GM23338 (cell line): ENCODE data around the gene REX1BD. TPM values are rescaled to one million over a fixed set of nuclear protein-coding genes. Genes with fewer than 3 reads are reported as not detected.
A peak's percentile ranks its signal among the peaks of the same experiment; 100 is the strongest.

Source experiments
- ATAC-seq: fragments of 200-7000 bp; cut with Tn5 transposase; 3 replicates; pipeline ENCODE4 v1.9.1; 2020
- DNase-seq: peaks from one replicate; pipeline ENCODE4 v3.0.0-alpha.2; 2015; ENCODE audit warnings: low spot score
- H2AFZ ChIP-seq: fragments of 200-600 bp; sonication (generic); 2 replicates; pipeline ENCODE4 v1.8.0; 2016; ENCODE audit warnings: antibody characterized with exemption, mild to moderate bottlenecking, moderate library complexity
- H3F3A ChIP-seq: fragments of 200-600 bp; sonication (generic); replicated peaks from 2 replicates; pipeline ENCODE4 v1.8.0; 2017; ENCODE audit warnings: antibody characterized with exemption, mixed run types, low read depth
- H3K27ac ChIP-seq: fragments of 200-600 bp; sonication (generic); 2 replicates; pipeline ENCODE4 v1.6.1; 2016; ENCODE audit warnings: low read depth
- H3K27me3 ChIP-seq: fragments of 200-600 bp; sonication (generic); 2 replicates; pipeline ENCODE4 v1.8.0; 2016; ENCODE audit warnings: mild to moderate bottlenecking, mixed run types, moderate library complexity; ENCODE audit not compliant: insufficient read depth
- H3K36me3 ChIP-seq: fragments of 200-600 bp; sonication (generic); 2 replicates; pipeline ENCODE4 v1.8.0; 2016; ENCODE audit warnings: mild to moderate bottlenecking; ENCODE audit not compliant: insufficient read depth
- H3K4me1 ChIP-seq: fragments of 200-600 bp; sonication (generic); 2 replicates; pipeline ENCODE4 v1.8.0; 2016; ENCODE audit warnings: mild to moderate bottlenecking, moderate library complexity; ENCODE audit not compliant: insufficient read depth
- H3K4me2 ChIP-seq: fragments of 200-600 bp; sonication (generic); 2 replicates; pipeline ENCODE4 v1.7.1; 2017; ENCODE audit warnings: mixed run types
- H3K4me3 ChIP-seq: fragments of 200-600 bp; sonication (generic); 2 replicates; pipeline ENCODE4 v1.6.1; 2016; ENCODE audit warnings: mixed run types
- H3K79me2 ChIP-seq: fragments of 200-600 bp; sonication (generic); replicated peaks from 2 replicates; pipeline ENCODE4 v1.8.0; 2017; ENCODE audit warnings: mild to moderate bottlenecking; ENCODE audit not compliant: insufficient read depth
- H3K9me2 ChIP-seq: fragments of 200-600 bp; sonication (generic); 2 replicates; pipeline ENCODE4 v1.8.0; 2017; ENCODE audit not compliant: insufficient read depth
- H4K20me1 ChIP-seq: fragments of 200-600 bp; sonication (generic); replicated peaks from 2 replicates; pipeline ENCODE4 v1.8.0; 2017; ENCODE audit warnings: mild to moderate bottlenecking; ENCODE audit not compliant: insufficient read depth
- H3K27ac Mint-ChIP-seq: 2 replicates; pipeline ENCODE4 v1.8.0; 2020; ENCODE audit warnings: inconsistent platforms, mild to moderate bottlenecking, moderate library complexity, mixed read lengths
- H3K27me3 Mint-ChIP-seq: 3 replicates; pipeline ENCODE4 v1.8.0; 2022; ENCODE audit warnings: low read depth, mild to moderate bottlenecking, moderate library complexity, mixed read lengths, inconsistent platforms; ENCODE audit not compliant: insufficient read depth, poor library complexity
- H3K36me3 Mint-ChIP-seq: 3 replicates; pipeline ENCODE4 v1.8.0; 2021; ENCODE audit warnings: low read depth, mild to moderate bottlenecking, inconsistent platforms, moderate library complexity, mixed read lengths
- H3K4me1 Mint-ChIP-seq: 3 replicates; pipeline ENCODE4 v1.8.0; 2020; ENCODE audit warnings: mild to moderate bottlenecking, inconsistent platforms, mixed read lengths
- H3K4me3 Mint-ChIP-seq: 3 replicates; pipeline ENCODE4 v1.8.0; 2021; ENCODE audit warnings: moderate library complexity, mild to moderate bottlenecking, inconsistent platforms, mixed read lengths
- H3K9me3 Mint-ChIP-seq: 3 replicates; pipeline ENCODE4 v1.8.0; 2020; ENCODE audit warnings: moderate library complexity, mild to moderate bottlenecking, inconsistent platforms, mixed read lengths
- CREB1 ChIP-seq: fragments of 250-450 bp; sonication (Bioruptor Pico); IDR thresholded peaks from 2 replicates; pipeline ENCODE4 v1.5.0; 2020; ENCODE audit warnings: low read depth, mild to moderate bottlenecking, moderate library complexity
- EZH2phosphoT487 ChIP-seq: fragments of 200-600 bp; sonication (generic); IDR thresholded peaks from one replicate; pipeline ENCODE4 v1.8.1; 2018; ENCODE audit warnings: antibody characterized with exemption; ENCODE audit not compliant: unreplicated experiment
- POLR2AphosphoS5 ChIP-seq: IDR thresholded peaks from 2 replicates; pipeline ENCODE4 v1.6.1; 2016; ENCODE audit warnings: antibody characterized with exemption, low read depth
- STAT1 ChIP-seq: IDR thresholded peaks from one replicate; pipeline ENCODE4 v1.6.1; 2016; ENCODE audit warnings: antibody characterized with exemption; ENCODE audit not compliant: unreplicated experiment
- ZNF114 ChIP-seq: fragments of 250-450 bp; sonication (Bioruptor Pico); IDR thresholded peaks from 2 replicates; pipeline ENCODE4 v1.5.0; 2020; ENCODE audit warnings: mild to moderate bottlenecking, moderate library complexity
- ZNF331 ChIP-seq: fragments of 250-450 bp; sonication (Bioruptor Pico); IDR thresholded peaks from 2 replicates; pipeline ENCODE4 v1.5.0; 2020; ENCODE audit warnings: low read depth, mild to moderate bottlenecking, moderate library complexity
- polyA plus RNA-seq: library from polyadenylated mRNA; unstranded; fragments of >200 nt; fragmentation: Nextera tagmentation; extraction: Ambion mirVana; gene quantifications from 2 replicates; pipeline ENCODE4 v1.2.1, GENCODE V29; 2016
- total RNA-seq: library from RNA; depleted of rRNA; stranded (reverse); fragments of >200 nt; shearing (Covaris generic); gene quantifications from 2 replicates; pipeline ENCODE4 v1.2.3, GENCODE V29; 2014
- TF ChIP-seq, protein P1 (sequence below): fragments of 250-450 bp; sonication (Bioruptor Pico); IDR thresholded peaks from 2 replicates; pipeline ENCODE4 v1.5.0; 2020; ENCODE audit warnings: mild to moderate bottlenecking, moderate library complexity
- TF ChIP-seq, protein P2 (sequence below): IDR thresholded peaks from 2 replicates; pipeline ENCODE4 v1.6.1; 2016; ENCODE audit warnings: antibody characterized with exemption

The REX1BD gene
- total and polyA plus RNA-seq, 2 experiments from 2014 or later, result 124 to 138 TPM

- TF ChIP-seq, protein P1, sequence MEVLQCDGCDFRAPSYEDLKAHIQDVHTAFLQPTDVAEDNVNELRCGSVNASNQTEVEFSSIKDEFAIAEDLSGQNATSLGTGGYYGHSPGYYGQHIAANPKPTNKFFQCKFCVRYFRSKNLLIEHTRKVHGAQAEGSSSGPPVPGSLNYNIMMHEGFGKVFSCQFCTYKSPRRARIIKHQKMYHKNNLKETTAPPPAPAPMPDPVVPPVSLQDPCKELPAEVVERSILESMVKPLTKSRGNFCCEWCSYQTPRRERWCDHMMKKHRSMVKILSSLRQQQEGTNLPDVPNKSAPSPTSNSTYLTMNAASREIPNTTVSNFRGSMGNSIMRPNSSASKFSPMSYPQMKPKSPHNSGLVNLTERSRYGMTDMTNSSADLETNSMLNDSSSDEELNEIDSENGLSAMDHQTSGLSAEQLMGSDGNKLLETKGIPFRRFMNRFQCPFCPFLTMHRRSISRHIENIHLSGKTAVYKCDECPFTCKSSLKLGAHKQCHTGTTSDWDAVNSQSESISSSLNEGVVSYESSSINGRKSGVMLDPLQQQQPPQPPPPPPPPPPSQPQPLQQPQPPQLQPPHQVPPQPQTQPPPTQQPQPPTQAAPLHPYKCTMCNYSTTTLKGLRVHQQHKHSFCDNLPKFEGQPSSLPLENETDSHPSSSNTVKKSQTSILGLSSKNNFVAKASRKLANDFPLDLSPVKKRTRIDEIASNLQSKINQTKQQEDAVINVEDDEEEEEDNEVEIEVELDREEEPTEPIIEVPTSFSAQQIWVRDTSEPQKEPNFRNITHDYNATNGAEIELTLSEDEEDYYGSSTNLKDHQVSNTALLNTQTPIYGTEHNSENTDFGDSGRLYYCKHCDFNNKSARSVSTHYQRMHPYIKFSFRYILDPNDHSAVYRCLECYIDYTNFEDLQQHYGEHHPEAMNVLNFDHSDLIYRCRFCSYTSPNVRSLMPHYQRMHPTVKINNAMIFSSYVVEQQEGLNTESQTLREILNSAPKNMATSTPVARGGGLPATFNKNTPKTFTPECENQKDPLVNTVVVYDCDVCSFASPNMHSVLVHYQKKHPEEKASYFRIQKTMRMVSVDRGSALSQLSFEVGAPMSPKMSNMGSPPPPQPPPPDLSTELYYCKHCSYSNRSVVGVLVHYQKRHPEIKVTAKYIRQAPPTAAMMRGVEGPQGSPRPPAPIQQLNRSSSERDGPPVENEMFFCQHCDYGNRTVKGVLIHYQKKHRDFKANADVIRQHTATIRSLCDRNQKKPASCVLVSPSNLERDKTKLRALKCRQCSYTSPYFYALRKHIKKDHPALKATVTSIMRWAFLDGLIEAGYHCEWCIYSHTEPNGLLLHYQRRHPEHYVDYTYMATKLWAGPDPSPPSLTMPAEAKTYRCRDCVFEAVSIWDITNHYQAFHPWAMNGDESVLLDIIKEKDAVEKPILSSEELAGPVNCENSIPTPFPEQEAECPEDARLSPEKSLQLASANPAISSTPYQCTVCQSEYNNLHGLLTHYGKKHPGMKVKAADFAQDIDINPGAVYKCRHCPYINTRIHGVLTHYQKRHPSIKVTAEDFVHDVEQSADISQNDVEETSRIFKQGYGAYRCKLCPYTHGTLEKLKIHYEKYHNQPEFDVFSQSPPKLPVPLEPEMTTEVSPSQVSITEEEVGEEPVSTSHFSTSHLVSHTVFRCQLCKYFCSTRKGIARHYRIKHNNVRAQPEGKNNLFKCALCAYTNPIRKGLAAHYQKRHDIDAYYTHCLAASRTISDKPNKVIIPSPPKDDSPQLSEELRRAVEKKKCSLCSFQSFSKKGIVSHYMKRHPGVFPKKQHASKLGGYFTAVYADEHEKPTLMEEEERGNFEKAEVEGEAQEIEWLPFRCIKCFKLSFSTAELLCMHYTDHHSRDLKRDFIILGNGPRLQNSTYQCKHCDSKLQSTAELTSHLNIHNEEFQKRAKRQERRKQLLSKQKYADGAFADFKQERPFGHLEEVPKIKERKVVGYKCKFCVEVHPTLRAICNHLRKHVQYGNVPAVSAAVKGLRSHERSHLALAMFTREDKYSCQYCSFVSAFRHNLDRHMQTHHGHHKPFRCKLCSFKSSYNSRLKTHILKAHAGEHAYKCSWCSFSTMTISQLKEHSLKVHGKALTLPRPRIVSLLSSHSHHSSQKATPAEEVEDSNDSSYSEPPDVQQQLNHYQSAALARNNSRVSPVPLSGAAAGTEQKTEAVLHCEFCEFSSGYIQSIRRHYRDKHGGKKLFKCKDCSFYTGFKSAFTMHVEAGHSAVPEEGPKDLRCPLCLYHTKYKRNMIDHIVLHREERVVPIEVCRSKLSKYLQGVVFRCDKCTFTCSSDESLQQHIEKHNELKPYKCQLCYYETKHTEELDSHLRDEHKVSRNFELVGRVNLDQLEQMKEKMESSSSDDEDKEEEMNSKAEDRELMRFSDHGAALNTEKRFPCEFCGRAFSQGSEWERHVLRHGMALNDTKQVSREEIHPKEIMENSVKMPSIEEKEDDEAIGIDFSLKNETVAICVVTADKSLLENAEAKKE (CRISPR knock-in tag), result no peak
- no peak for TF ChIP-seq ZNF114
- no peak for TF ChIP-seq CREB1 (CRISPR knock-in tag)
- TF ChIP-seq ZNF331 (CRISPR knock-in tag), result no peak
- no peak for TF ChIP-seq STAT1
- no peak for TF ChIP-seq POLR2AphosphoS5
- TF ChIP-seq, protein P2, sequence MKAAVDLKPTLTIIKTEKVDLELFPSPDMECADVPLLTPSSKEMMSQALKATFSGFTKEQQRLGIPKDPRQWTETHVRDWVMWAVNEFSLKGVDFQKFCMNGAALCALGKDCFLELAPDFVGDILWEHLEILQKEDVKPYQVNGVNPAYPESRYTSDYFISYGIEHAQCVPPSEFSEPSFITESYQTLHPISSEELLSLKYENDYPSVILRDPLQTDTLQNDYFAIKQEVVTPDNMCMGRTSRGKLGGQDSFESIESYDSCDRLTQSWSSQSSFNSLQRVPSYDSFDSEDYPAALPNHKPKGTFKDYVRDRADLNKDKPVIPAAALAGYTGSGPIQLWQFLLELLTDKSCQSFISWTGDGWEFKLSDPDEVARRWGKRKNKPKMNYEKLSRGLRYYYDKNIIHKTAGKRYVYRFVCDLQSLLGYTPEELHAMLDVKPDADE, result no peak
These were observed 20.5 kb downstream of the REX1BD start (continued) for GRCh38 chr19:18608805-18609716.

DNA sequence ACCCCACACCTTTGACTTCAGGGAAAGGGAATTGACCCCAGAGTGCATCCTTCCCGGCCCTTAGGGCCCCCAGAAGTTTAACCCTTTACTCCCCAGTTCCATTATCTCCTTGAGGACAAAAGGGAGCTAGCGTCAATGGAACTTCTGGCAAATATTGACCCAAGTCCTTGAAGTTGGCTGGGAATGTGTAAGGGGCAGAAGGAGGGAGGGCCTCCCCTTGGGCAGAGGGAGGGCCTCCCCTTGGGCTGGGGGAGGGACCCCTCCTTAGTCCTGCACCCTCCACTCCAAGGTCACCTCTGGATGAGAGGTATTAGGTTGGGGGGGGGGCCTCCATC is 21.1 kb downstream of the REX1BD start:
- peak overlapping the region; percentile 25; the same call in 1 of the 3 replicates for H3K4me3 Mint-ChIP-seq
- H3K79me2 ChIP-seq, result no peaks in the 10 kb centered on the region
- H3K27me3 Mint-ChIP-seq, result peaks cover 81% of the 10 kb centered on the region
- H3F3A ChIP-seq, result peaks cover 27% of the 10 kb centered on the region
- H3K4me2 ChIP-seq, result peak overlapping the region; percentile 94
- H3K27me3 ChIP-seq, result peaks cover 97% of the 10 kb centered on the region
- no peak overlapping the region for H3K27ac ChIP-seq
- peaks cover 47% of the 10 kb centered on the region for H3K4me1 Mint-ChIP-seq
- H3K4me3 ChIP-seq, result peak overlapping the region; percentile 76
- ATAC-seq (no peak), DNase-seq (no peak)
- no peaks in the 10 kb centered on the region for H4K20me1 ChIP-seq
- H3K9me3 Mint-ChIP-seq, result no peaks in the 10 kb centered on the region; the same call in 2 of the 3 replicates
- peaks cover 2% of the 10 kb centered on the region; the same call in 1 of the 3 replicates for H3K36me3 Mint-ChIP-seq
- no peaks in the 10 kb centered on the region for H3K9me2 ChIP-seq
- no peaks in the 10 kb centered on the region for H3K36me3 ChIP-seq
- H3K27ac Mint-ChIP-seq, result no peak overlapping the region
- no peak overlapping the region for H2AFZ ChIP-seq
- peaks cover 56% of the 10 kb centered on the region for H3K4me1 ChIP-seq
- no peak for TF ChIP-seq EZH2phosphoT487
- TF ChIP-seq, protein P1 (CRISPR knock-in tag), result no peak
